Measurements from ENCODE around the gene EXOC3L4. TPM values are rescaled to one million over a fixed set of nuclear protein-coding genes. Genes with fewer than 3 reads are reported as not detected.

The EXOC3L4 gene
- total RNA-seq, 1 donor from 2014 or later = 0.81 TPM

- Mint-ChIP-seq H3K4me3 (ENCODE audit: unreplicated experiment) (peak overlapping the region; percentile 10), H3K4me1 (ENCODE audit: low read depth, unreplicated experiment) (no peaks in the 10 kb centered on the region), H3K27me3 (ENCODE audit: unreplicated experiment) (peaks cover 21% of the 10 kb centered on the region), H3K9me3 (ENCODE audit: unreplicated experiment) (peaks cover 4% of the 10 kb centered on the region), H3K36me3 (ENCODE audit: unreplicated experiment) (no peaks in the 10 kb centered on the region), H3K27ac (ENCODE audit: unreplicated experiment) (no peak overlapping the region)
- no peak for DNase-seq
- TF ChIP-seq CTCF (IDR thresholded peaks at IDR 0.05; ENCODE audit: partially characterized antibody, unreplicated experiment) = no peak
Measured at GRCh38 chr14:103129301-103130016, 34.9 kb downstream of the EXOC3L4 start.

DNA sequence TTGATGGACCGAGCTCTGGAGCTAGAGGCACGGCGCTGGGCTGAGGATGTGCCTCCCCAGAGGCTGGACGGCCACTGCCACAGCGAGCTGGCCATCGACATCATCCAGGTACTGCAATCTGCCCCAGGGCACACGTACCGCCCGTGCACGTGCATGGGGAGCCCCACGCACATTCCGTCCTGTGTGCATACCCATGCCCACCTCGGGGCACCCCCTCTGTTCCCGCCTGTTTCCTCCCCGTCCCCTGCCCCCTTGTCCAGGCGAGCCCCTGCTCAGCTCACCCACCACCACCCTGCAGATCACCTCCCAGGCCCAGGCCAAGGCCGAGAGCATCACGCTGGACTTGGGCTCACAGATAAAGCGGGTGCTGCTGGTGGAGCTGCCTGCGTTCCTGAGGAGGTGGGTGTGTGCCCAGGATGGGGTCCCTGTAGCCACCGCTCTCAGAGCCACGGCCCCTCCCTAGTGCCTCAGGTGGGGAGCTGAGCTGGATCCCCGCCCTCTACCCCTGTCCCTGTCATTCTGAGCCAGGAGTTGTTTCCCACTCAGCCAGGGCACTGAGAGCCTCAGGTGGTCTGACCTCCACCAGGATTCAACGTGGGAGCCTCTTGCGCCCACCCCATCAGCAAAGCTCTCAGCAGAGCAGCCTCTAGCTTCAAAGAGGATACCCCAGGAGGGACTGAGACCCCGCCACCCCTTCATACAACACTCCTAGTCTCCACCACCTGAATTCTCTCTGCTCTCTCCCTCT, 35.7 kb downstream of the EXOC3L4 start:
- DNase-seq = no peak
- no peak overlapping the region for H3K4me3 Mint-ChIP-seq (ENCODE audit: unreplicated experiment)
- no peaks in the 10 kb centered on the region for H3K36me3 Mint-ChIP-seq (ENCODE audit: unreplicated experiment)
- no peaks in the 10 kb centered on the region for H3K4me1 Mint-ChIP-seq (ENCODE audit: low read depth, unreplicated experiment)
- peaks cover 8% of the 10 kb centered on the region for H3K9me3 Mint-ChIP-seq (ENCODE audit: unreplicated experiment)
- peaks cover 21% of the 10 kb centered on the region for H3K27me3 Mint-ChIP-seq (ENCODE audit: unreplicated experiment)
- H3K27ac Mint-ChIP-seq (ENCODE audit: unreplicated experiment) = no peak overlapping the region
- no peak for TF ChIP-seq CTCF (IDR thresholded peaks at IDR 0.05; ENCODE audit: partially characterized antibody, unreplicated experiment)

GRCh38 chr14:103130965-103131364, 36.4 kb downstream of the EXOC3L4 start:
- no peak for TF ChIP-seq CTCF (IDR thresholded peaks at IDR 0.05; ENCODE audit: partially characterized antibody, unreplicated experiment)
- no peak overlapping the region for H3K27ac Mint-ChIP-seq (ENCODE audit: unreplicated experiment)
- H3K4me3 Mint-ChIP-seq (ENCODE audit: unreplicated experiment) = no peak overlapping the region
- peaks cover 8% of the 10 kb centered on the region for H3K9me3 Mint-ChIP-seq (ENCODE audit: unreplicated experiment)
- H3K27me3 Mint-ChIP-seq (ENCODE audit: unreplicated experiment) = peaks cover 21% of the 10 kb centered on the region
- H3K36me3 Mint-ChIP-seq (ENCODE audit: unreplicated experiment) = no peaks in the 10 kb centered on the region
- H3K4me1 Mint-ChIP-seq (ENCODE audit: low read depth, unreplicated experiment) = no peaks in the 10 kb centered on the region
- DNase-seq = no peak

- H3K4me1 Mint-ChIP-seq (ENCODE audit: low read depth, unreplicated experiment) = no peaks in the 10 kb centered on the region
- H3K9me3 Mint-ChIP-seq (ENCODE audit: unreplicated experiment) = peaks cover 8% of the 10 kb centered on the region
- no peak overlapping the region for H3K27ac Mint-ChIP-seq (ENCODE audit: unreplicated experiment)
- DNase-seq = no peak
- no peaks in the 10 kb centered on the region for H3K36me3 Mint-ChIP-seq (ENCODE audit: unreplicated experiment)
- TF ChIP-seq CTCF (IDR thresholded peaks at IDR 0.05; ENCODE audit: partially characterized antibody, unreplicated experiment) = no peak
- H3K27me3 Mint-ChIP-seq (ENCODE audit: unreplicated experiment) = peaks cover 19% of the 10 kb centered on the region
- H3K4me3 Mint-ChIP-seq (ENCODE audit: unreplicated experiment) = no peak overlapping the region
Measured at GRCh38 chr14:103131580-103131979, 37.1 kb downstream of the EXOC3L4 start.
